ENCODE results near the gene TP53I3.
"Not testable (repeated sequence)": the region's sequence is repeated elsewhere in the genome, so short reads cannot be mapped to it uniquely, and the experiment has no call there.

Gene TP53I3

DNA sequence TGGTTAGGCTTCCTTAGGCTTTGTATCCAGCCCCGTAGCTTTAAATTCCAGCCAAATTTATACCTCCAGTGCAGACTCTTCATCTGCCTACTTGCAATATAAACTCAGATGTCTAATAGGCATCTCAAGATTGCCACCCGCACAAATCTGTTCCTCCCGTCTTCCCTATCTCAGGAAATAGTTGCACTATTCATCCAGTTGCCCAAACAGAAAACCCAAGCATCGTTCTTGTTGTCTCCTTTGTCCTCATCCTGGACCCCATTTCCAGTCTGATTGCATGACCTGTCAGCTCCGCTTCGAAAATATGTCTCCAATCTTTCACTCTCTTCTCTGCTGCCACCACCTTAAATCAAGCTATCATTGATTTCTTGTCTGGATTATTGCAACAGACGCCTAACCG is 32.8 kb downstream of the TP53I3 start:
- DNase-seq: no peak

DNA sequence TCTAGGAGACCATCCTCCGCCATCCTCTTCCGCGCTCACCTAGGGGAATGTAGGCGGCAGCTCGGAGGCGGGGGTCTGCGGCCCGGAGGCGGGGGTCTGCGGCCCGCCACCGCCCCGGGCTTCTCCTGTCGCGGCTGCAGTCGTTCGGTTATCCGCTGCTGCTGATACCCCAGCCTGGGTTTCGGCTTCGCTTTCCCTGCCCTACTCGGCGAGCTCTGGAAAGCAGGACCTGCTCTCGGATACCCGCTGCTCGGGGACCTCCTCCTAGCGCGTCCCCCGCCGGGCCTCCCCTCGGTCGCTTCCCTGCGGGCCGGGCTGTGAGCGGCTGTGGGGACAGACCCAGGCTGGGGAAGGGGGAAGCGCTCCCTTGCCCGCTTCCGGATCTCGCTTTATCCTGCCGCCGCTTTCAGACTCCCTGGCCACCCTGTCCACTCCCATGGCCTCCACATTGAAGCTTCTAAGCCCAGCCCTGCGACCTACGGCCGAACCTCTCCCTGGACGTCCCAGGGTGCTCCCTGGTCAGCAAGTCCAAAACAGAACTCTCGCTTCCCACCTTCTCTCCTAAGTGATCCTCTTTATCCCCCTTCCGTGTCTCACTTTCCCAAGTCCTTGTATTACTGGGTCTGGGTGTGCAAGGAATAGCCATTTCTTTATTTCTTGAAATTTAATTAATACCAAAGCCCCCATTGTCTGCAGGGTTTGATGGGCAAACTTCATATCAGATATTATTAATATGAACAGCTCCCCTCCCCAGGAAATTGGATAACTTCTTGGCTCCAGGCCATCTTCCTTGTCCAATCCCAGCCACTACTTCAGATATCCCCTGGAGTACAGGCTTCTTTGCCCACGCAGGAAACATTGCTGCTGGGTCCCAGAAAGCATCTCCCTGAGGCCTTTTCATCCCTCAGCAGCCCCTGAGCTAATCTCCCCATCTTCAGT is 34.3 kb downstream of the TP53I3 start:
- DNase-seq: no peak

DNA sequence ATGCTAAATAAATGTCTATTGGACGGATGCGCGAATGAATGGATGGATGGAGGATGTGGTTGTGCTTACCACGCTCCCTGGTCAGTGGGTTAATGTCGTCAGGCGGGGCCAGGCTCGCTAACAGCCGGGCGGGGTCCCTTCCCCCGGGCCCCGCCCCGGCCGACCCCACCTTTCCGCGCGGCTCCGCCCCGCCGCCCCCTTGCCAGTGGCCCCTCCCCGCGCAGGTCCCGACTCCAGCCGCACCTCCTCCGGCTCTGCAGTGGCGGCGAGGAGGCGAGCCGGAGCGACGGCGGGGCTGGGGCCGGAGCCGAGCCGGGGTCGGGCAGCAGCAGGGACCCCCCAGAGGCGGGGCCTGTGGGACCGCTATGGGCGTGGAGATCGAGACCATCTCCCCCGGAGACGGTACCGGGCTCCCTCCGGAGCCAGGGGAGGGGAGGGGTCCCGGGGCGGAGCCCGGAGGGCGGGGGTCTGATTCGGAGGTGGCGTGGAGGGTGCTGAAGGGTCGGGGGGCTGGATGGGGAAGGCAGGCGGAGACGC is 35.1 kb downstream of the TP53I3 start, which contains the start of gene FKBP1B:
TSS of gene FKBP1B (plus strand) at position 257 of the 537 bp plus-strand sequence. CDS start at position 366, 109 bp downstream.
- peak; percentile 63 for DNase-seq

DNA sequence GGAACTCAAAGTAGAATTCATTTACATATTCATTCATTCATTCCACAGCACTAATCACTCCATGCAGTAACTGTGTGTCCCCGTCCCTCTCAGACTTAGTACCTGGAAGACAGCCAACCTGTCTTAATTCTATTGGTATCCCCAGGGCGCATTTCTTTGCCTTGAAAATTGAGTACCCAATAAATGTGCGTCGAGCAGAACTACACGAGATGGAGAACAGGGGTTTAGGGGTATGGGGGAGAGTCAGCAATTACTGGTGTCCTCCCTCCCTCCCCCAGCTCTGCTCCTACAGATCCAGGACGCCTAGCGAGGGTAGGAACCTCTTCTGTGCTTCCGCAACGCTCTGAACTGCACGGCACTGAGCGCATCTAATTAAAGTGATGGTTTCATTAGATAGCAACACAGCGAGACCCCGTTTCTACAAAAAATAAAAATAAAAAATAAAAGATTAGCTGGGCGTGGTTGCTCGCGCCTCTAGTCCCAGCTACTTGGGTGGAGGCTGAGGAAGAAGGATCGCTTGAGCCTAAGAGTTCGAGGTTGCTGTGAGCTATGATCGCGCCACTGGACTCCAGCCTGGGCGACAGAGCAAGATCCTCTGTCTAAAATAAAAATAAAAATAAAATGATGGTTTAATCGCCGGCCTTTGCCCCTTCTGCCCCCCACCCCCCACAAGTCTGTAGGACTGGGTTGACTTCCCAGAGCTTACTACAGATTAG is 35.7 kb downstream of the TP53I3 start:
- DNase-seq: peak; percentile 22

DNA sequence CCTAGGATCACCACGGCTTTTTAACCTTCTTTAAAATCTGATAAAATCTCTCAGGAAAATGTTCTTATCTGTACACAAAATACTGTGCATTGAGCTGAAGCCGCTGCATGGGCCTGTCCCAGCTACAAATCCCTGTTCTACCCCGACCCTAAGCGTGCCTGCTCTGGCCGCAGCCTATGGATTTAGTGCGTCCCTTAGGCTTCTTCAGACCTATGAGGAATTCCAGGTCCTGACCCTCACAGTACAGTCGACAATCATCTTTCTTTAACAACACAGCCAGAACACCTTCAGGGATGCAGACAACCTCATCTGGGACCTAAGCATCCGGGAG is 37.0 kb downstream of the TP53I3 start:
- DNase-seq: no peak

DNA sequence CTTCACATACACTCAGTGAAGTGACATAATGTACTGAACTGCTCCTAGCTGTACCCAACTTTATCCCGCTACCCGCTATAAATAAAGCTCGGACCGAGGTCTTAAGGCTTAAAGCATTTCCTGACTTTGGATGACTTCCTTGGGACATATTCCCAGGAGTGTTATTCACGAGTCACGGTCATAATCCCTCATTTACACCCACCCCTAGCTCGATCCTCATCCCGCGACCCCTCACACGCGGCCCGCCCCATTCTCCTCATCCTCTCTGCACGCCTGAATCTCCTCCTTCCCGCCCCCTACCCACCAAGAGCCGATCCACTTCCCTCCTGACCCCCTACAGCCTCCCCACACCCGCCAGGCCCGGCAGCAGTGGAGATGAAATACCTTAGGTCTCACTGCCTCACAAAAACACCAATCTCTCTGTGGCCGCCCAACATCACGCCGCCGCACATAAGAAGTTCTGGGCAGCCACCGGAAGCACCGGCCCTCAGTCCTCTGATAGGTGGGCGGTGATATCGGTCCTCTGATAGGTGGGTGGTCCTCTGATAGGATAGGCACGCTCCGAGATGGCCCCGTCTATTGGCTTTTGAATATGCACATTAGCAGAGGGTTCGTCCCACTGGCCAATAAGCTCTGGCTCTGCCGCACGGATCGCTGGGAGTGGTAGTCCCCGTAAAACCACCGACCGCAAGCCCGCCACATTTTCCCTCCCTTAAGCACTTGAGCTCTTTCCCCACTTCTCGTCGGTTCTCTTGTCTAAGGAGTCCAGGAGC is 37.5 kb downstream of the TP53I3 start, which contains the start of gene WDCP:
TSS of gene WDCP (minus strand) at position 462 of the 773 bp plus-strand sequence. CDS start 7,897 bp downstream, outside the sequence.
- peak; percentile 96 for DNase-seq

DNA sequence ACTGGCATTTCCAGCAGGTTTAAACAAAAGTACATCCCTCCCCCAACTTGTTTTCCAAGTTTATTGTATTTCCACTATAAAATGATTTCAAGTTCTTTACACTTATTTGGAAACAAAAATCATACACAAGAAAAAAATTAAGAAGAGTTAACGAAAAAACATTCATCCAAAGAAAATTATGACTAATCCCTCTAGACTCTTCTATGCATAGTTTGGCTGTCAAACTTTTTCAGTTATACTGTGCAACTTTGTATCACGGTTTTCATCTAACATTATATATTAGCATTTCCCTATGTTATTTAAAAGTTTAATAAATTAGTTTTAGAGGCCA is 38.1 kb downstream of the TP53I3 start:
- DNase-seq: no peak

DNA sequence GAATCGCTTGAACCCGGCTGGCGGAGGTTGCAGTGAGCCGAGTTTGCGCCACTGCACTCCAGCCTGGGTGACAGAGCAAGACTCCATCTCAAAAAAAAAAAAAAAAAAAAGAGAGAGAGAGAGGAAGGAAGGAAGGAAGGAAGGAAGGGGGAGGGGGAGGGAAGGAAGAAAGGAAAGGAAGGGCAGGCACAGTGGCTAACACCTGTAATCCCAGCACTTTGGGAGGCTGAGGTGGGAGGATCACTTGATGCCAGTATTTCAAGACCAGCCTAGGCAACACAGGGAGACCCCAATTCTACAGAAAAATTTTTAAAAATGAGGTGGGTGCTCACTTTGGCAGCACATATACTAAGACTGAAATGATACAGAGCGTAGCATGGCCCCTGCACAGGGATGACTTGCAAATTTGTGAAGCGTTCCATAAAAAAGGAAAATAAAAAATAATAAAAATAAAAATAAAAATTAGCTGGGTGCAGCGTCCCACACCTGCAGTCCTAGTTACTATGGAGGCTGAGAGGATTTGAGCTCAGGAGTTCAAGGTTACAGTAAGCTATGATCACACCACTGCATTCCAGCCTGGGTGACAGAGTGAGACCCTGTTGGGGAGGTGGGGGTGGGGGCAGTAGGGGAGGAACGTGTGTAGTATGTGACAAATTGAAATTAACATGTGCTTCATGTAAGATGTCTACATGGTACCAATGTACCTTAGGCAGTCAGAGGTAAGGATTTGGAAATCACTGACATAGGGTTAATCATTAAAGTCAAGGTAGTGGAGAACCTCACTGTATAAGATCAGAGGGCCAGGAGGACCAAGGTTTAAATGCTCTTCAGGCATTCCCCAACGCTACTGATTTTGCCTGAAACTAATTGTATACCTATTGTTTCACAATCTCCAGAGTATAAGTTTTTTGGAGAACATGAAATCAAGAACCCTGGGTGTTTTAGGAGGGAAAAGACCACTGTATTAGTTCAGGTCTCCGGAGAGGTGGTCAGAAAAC is 38.8 kb downstream of the TP53I3 start:
- DNase-seq: no peak

DNA sequence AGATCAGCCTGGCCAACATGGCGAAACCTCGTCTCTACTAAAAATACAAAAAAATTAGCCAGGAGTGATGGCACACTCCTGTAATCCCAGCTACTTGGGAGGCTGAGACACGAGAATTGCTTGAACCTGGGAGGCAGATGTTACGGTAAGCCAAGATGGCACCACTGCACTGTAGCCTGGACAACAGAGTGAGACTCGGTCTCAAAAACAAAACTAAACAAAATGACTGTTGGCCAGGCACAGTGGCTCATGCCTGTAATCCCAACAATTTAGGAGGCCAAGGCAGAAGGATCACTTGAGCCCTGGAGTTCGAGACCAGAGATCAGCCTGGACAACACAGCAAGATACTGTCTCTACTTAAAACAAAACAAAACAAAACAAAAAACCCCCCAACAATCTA is 41.5 kb downstream of the TP53I3 start:
- not testable (repeated sequence) for DNase-seq

DNA sequence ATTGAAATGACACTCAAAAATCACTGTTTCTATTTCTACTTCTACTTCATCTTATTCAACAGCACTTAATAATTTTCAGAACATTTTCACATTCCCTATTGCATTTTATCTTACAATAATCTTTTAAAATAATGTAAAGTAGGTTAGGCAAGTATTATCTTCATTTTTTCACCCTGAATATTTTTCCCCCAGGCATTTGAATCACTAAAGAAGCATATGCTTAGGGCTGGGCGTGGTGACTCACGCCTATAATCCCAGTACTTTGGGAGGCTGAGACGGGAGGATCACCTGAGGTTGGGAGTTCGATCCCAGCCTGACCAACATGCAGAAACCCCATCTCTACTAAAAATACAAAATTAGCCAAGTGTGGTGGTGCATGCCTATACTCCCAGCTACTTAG is 44.1 kb downstream of the TP53I3 start:
- no peak for DNase-seq

DNA sequence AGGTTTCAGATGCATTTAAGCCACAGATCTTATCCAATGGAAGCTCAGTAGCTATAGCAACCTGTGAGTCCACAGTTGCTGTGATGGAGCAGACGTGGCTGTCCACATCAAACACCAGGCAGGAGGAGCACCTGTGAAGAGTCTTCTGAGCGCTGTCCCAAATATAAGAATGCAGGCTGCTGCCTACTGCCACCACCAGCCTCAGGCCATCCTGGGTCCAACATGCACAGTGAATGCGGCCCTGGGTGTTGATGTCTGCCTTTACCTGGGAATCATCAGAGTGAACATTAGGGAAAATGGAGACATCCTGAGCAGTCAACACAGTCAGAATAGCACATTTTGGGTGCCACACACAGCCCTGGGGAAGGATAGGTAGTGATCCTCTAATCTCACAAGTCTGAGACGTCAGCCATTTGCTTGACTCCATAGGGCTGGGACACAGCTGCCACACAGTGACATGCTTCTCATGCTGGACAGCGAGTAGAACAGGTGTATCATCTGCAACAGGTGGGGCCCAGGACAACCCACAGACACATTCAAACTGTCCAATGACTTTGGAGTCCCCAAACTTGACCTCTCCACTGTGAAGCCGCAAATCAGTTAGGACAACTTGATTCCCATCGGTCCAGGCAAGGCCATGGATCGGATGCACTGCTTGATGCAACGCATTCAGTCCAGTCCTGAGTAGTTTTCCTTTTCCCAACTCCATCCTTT is 45.7 kb downstream of the TP53I3 start:
- DNase-seq: no peak
